ENCODE measurements around the gene LRRC4B. TPM values are rescaled to one million over a fixed set of nuclear protein-coding genes. Genes with fewer than 3 reads are reported as not detected.

The LRRC4B gene
- total RNA-seq, 1 experiment from 2014 or later, result 8.7 TPM

DNA sequence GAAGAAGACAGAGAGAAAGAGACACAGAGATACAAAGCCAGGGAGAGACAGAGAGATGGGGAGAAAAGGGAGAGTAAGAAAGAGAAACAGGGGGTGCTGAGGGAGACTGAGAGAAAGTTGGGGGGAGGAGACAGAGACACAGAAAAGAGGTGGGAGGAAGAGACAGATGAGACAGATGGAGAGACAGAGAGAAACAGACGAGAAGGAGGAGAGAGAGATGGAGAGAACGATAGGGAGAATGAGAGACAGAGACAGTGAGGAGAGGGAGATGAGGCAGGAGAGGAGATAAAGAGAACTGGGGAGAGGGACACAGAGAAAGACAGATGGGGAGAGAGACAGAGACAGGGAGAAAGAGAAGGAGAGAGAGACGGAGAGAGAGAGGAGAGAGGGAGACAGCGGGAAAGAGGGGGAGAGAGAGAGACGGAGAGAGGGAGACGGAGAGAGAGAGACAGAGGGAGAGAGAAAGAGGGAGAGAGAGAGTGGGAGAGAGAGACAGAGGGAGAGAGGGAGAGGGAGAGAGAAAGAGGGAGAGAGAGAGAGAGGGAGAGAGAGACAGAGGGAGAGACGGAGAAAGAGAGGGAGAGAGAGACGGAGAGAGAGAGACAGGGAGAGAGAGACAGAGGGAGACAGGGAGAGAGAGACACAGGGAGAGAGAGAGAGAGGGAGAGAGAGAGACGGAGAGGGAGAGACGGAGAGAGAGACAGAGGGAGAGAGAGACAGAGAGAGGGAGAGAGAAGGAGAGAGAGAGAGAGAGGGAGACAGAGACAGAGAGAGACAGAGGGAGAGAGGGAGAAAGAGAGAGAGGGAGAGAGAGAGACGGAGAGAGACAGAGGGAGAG is 69.8 kb downstream of the LRRC4B start:
- no peak for DNase-seq (ENCODE audit: low read depth)
- in situ Hi-C loops (cut with HindIII; ENCODE audit: low pct_unique_long_range_greater_than_20kb, low sequenced_read_pairs), result no loop called here

DNA sequence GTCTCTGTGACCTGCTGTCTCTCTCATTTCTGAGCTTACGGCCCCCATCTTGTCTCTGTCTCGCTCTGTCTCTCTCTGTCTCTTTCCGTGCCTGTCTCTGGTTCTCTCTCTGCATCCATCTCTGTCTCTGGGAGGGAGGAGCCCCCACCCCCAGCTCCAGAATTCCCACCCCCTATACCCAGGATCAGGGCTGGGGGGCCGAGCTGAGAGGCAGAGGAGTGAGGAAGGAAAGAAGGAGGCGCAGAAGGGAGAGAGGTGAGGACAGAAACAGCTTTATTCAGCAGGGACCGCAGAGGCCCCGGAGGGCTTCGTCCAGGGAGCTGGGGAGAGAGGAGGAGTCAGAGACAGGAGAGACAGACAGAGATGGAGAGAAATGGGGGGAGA is 71.2 kb downstream of the LRRC4B start:
- no peak for DNase-seq (ENCODE audit: low read depth)
- in situ Hi-C loops (cut with HindIII; ENCODE audit: low pct_unique_long_range_greater_than_20kb, low sequenced_read_pairs), result no loop called here

DNA sequence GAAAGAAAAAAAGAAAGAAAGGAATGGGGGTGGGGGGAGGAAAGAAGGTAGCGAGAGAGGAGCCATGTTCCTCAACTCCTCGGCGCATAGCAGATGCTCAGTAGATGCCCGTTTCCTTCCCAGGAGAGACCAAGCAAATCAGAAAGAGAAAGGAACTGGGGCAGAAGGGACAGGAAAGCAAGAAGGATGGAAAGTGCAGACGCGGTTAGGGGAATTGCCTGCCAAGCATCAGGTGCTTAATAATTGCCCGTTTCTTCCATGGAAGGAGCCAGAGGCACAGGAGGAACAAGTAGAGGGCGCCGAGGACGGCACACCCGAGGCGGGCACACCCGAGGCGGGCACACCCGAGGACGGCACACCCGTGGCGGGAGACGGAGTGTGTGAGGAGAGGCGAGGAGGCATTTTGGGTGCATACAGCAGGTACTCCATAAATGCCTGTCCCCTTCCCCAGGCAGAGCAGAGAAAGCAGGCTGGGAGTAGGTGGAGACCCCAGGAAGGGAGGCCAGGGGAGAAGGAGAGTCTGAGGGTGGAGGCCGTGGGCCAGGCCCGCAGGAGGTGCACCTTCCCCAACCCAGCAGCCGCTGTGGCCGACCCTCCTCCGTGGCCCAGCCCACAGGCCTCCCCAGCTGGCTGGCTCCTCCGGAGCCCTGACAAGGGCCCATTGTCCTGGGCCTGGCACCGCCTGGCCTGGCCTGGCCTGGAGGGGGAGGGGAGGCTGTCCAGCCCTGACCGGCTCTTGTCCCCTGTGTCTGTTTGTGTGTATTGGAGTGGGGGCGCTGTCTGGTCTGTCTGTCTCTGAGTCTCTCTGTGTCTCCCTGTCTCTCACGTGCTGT is 71.8 kb downstream of the LRRC4B start:
- in situ Hi-C loops (cut with HindIII; ENCODE audit: low pct_unique_long_range_greater_than_20kb, low sequenced_read_pairs), result no loop called here
- DNase-seq (ENCODE audit: low read depth), result peak; percentile 32

DNA sequence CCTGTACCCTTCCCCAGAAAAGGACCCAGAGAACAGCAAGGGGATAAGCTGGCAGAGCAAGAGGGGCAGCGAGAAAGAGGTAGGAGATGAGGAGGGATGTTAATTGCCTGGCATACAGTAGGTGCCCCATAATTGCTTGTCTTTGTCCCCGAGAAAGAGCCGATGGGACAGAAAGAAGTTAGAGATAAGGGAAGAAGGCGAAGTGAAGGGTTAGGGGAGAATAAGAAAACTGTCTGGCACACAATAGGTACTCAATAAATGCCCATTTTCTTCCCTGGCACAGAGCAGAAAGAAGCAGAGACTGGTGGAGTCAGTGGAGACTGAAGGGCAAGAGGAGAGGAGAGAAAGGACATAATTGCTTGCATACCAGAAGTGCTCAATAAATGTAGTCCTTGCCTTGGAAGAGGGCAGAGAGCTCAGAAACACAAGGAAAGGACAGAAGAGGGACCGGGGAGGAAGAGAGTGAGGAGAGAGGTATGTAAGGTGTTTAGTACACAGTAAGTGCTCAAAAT is 73.2 kb downstream of the LRRC4B start:
- in situ Hi-C loops (cut with HindIII; ENCODE audit: low pct_unique_long_range_greater_than_20kb, low sequenced_read_pairs), result no loop called here
- DNase-seq (ENCODE audit: low read depth), result no peak

DNA sequence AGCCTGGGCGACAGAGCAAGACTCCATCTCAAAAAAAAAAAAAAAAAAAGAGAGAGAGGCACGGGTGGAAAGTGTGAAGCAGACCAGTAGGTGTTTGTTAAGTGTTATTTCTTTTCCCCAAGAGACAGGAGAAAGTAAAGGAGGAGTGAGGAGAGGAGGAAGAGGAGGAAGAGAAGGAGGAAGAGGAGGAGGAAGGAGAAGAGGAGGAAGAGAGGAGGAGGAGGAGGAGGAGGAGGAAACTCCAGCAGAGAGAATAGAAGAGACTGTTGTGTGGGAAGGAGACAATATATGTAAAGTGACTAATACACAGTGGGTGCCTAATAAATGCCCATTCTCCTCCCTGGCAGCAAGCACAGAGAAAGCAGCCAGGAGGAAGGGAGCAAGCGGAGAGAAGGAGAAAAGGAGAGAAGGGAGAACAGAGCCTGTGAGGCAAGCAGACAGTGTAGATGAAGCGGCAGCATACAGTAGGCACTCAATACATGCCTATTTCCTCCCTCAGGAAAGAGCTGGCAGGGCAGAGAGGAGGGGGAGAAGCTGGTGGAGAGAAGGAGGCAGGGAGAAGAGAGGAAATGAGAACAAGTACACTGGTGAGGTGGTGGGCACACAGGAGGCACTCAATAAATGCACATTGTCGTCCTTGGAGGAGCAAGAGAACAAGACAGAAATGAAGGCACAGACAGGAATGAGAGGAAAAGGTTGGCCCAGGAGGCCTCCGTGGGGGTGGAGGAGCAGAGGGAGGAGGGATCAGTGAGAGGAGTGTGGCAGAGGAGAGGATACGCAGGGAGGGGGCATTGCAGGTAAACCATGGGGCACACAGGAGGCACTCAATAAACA is 73.8 kb downstream of the LRRC4B start:
- DNase-seq (ENCODE audit: low read depth), result no peak
- in situ Hi-C loops (cut with HindIII; ENCODE audit: low pct_unique_long_range_greater_than_20kb, low sequenced_read_pairs), result no loop called here

DNA sequence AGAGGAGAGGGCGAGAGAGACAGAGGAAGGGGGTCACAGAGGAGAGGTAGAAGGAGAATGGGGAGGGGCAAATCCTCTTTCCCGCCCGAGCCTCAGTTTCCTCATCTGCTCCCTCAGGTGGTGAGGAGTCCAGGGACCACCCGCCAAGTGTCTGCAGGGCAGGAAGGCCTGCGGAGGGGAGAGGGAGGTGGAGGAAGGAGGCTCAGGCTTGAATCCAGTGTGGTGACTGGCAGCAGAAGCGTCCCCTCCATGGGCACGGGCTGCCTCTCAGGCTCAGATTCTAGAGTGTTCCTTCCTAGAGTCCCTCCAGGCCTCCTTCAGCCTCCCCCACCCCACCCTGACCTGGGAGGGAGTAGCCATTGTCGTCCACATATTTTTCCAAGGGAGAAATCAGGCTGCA is 75.1 kb downstream of the LRRC4B start:
- no peak for DNase-seq (ENCODE audit: low read depth)
- in situ Hi-C loops (cut with HindIII; ENCODE audit: low pct_unique_long_range_greater_than_20kb, low sequenced_read_pairs), result no loop called here

DNA sequence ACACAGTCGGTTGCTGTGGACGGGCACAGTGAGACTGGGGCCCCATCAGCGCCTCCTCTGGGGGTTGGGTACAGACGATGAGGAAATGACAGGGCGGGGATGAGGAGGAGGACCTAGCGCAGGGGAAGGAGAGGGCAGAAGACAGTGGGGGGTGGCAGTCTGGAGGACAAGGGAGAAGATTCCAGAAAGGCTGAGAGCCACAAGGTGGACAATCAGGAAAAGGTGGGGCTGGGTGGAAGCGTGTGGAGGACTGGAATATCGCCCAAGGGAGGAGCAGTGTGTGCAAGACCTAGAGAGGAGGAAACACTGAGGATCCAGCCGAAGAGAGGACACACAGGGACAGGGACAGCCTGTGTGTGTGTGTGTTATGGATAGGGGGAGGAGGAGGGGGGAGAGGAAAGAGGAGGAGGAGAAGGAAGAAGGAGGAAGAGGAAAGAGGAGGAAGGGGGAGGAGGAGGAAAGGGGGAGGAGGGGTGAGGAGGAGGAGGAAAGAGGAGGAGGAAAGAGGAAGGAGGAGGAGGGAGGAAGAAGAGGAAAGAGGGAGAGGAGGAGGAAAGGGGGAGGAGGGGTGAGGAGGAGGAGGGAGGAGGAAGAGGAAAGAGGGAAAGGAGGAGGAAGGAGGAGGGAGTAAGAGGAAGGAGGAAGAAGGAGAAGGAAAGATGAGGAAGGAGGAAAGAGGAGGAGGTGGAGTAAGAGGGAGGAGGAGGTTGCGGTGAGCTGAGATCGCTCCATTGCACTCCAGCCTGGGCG is 75.8 kb downstream of the LRRC4B start:
- in situ Hi-C loops (cut with HindIII; ENCODE audit: low pct_unique_long_range_greater_than_20kb, low sequenced_read_pairs), result no loop called here

DNA sequence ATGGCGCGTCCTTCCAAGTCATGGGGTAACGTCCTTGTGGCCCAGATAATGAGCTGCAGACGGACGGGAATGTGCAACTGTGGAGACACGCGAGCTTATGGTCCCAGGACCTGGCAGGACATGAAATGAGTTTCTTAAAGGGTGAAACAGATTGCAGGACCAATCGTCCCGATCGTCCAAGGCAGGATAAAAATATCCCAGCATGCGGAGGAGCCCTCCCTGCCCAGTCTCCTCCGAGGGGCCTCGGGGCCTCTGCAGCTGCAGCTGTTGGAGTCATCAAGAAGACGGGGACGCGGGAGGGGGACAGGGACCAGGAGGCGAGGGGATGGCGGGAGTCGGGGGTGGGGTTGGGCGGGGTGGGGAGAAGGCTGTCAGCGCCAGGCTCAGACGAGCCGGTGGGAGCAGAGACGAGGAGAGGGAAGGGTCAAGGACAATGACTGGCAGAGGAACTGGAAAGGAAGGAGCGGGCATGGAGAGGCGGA is 77.2 kb downstream of the LRRC4B start:
- no peak for DNase-seq (ENCODE audit: low read depth)
- in situ Hi-C loops (cut with HindIII; ENCODE audit: low pct_unique_long_range_greater_than_20kb, low sequenced_read_pairs), result no loop called here

More for the DNA sequence above, 75.8 kb downstream of the LRRC4B start:
- no peak for DNase-seq (ENCODE audit: low read depth)

DNA sequence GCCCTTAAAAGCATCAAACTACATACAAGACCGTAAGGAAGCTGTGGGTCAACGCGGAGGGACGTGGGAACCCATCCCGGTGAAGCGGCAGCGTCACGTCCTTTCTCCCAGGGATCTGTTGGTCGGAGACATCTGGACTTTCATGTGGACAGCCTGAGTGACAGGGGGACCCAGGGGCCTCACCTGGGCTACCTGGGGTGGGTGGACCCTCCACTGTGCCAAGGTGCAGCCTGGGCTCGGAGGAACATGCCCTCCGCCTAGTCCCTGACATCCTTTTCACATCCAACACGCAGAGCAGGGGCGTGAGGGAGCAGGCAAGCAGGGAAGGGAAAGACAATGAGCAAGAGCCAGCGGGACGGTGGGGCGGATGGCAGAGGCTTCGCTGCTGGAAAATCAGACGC is 77.8 kb downstream of the LRRC4B start:
- no peak for DNase-seq (ENCODE audit: low read depth)
- in situ Hi-C loops (cut with HindIII; ENCODE audit: low pct_unique_long_range_greater_than_20kb, low sequenced_read_pairs), result no loop called here

DNA sequence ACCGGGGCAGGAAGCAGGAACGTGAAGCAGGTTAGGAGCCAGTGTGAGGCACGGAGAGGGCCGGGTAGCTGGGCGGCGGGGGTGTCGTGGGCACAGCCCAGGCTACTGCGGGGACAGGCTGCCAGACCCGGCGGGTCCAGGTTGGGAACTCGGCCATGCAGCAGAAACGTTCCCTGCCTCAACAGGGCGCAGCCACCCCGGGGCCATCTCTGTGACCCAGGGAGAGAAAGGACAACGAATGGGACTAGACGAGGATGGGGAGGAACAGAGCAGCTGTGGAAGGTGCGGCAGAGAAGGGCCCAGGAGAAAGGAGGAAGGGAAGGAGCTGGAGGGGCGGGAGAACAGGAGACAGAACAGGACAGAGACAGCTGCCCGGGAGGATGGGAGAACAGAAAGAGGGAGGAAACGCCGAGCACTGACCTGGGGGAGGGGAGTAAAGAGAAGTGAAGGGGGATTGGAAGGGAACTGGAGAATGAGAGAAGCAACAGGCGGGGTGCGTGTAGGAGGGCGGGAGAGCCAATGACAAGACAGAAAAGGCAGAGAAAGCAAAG is 78.7 kb downstream of the LRRC4B start:
- DNase-seq (ENCODE audit: low read depth), result no peak
- in situ Hi-C loops (cut with HindIII; ENCODE audit: low pct_unique_long_range_greater_than_20kb, low sequenced_read_pairs), result no loop called here

DNA sequence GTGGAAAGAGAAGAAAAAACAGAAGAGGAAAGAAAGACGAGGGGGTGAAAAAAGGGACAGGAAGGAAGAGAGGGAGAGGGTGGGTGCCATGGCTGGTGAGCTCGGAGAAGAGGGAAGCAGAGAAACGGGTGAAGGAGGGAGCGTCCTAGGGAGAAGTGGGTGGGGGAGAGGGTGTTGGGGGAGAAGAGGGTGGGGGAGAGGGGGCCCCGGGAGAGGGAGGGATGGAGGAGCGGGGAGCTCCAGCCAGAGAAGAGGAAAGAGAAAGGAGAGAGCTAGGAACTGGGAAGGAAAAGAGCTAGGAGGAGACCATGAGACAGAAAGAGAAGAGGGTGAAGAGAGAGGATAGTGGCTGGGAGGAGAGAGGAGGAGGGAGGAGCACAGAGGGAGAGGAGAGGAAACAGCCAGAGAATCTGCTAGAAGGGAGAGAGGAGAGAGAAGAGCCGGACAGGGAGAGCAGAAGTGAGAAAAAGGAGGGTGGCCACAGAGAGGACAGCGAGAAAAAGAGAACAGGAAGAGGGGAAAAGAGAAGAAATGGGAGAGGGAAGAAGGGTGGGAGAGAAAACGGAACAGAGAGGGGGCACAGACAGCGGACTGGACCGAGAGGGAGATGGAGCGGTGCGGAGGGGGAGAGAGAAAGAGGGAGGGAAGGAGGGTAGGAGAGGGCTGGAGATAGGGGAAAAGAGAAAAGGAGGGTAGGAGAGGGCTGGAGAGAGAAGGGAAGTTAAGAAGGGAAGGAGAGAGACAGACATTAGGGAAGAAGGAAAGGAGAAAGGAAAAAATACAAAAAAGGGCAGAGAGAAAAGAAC is 79.6 kb downstream of the LRRC4B start:
- in situ Hi-C loops (cut with HindIII; ENCODE audit: low pct_unique_long_range_greater_than_20kb, low sequenced_read_pairs), result no loop called here

DNA sequence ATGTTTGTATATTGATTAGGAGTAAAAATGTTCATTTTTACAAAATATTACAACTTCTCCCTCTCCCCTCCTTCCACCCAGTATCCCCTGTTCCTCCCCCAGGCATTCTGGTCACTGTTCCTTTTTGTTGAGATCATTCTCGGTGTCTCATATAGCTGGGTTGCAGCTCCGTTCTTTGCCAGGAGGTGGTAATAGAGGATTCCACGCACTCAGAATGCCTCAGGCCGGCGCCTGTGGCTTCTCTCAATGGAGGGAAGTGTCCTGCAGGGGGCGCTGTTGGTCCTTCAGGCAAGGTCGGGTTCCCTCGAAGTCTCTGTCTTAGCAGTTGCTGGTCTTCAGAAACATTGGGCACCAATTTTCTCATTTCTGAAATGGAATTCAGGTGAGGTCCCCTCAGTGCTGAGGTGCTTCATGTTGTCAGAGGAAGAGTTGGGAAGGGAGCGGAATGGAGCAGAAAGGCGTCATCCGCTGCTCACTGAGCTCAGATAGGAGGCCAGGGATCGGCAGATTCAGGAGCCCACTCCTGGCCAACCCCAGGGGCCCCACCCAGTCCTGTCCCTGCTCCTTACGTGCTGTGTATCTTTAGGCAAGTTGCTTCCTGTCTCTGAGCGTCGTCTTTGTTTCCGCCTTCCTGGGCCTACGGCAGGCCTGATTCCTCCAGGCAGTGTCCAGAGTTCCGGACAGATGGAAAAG is 81.3 kb downstream of the LRRC4B start:
- in situ Hi-C loops (cut with HindIII; ENCODE audit: low pct_unique_long_range_greater_than_20kb, low sequenced_read_pairs), result no loop called here
- DNase-seq (ENCODE audit: low read depth), result peak; percentile 46

More for the DNA sequence above, 79.6 kb downstream of the LRRC4B start:
- no peak for DNase-seq (ENCODE audit: low read depth)

DNA sequence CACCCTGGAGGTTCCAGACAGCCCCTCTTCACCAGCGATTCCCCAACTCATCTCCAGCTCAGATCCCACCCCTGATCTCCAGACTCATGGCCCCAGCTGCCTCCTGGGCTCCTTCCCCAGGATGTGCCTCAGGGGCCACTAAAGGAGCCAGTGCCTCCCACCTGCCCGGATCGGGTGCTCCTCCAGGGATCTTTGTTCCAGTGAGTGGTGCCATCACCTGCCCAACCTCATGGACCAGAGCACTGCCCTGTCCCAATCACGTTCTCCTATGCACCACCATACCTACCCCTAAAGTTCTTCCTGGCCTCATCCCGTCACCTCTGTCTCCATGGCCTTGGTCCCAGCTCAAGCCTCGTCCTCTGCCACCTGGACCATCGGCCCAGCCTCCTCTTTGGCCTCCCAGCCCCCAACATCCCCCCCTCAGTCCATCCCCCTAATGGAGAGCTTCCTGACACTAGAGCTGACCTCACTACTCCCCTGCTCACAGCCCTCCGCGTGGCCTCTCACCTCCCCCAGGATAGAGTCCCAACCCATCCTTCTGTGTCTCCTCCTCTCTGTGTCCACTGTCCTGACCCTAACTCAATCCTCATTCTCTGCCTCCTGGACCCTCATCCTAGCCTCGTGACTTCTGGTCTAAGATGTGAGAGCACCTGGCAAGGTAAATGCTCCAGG is 82.8 kb downstream of the LRRC4B start:
- DNase-seq (ENCODE audit: low read depth), result no peak
- in situ Hi-C loops (cut with HindIII; ENCODE audit: low pct_unique_long_range_greater_than_20kb, low sequenced_read_pairs), result no loop called here

DNA sequence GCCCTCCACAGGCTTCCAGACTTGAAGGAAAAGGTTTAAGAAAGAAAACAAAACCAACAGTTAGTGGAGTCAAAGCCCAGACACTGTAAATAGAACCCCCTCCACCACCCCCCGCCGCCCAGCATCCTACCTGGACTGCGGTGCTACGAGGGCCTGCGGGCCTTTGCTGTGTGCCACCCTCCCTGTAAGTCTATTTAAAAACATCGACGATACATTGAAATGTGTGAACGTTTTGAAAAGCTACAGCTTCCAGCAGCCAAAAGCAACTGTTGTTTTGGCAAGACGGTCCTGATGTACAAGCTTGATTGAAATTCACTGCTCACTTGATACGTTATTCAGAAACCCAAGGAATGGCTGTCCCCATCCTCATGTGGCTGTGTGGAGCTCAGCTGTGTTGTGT is 85.3 kb downstream of the LRRC4B start:
- in situ Hi-C loops (cut with HindIII; ENCODE audit: low pct_unique_long_range_greater_than_20kb, low sequenced_read_pairs), result no loop called here

DNA sequence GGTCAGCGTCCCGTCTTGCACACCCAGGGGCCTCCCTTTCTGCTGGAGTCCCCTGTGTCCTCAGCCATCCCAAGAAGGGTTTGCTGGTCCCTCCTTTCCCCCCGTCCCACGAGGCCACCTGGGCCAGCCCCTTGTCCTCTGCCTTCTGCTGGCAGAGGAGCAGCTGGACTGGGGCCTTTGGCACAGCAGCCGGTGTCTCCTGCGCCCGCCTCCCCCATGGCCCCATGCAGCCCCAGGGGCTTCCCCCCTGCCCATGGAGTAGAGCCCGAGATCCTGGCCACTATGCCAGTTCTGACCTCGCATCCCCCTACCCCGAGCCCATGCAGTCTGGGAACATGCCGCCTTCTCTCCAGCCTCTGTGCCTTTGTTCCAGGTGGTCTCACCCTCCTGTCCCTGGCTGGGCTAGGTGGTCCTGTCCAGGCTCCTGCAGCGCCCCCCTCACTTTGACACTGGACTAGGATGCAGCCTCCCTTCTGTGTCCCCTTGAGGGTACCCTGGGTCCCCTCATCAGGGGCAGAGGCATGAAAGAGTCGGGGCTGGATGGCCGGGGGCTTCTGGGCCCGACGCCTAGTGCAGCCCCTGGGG is 85.9 kb downstream of the LRRC4B start:
- DNase-seq (ENCODE audit: low read depth), result no peak
- in situ Hi-C loops (cut with HindIII; ENCODE audit: low pct_unique_long_range_greater_than_20kb, low sequenced_read_pairs), result no loop called here

More for the DNA sequence above, 85.3 kb downstream of the LRRC4B start:
- no peak for DNase-seq (ENCODE audit: low read depth)
